Thoracic aorta (tissue), 2 donors: ENCODE data around the gene RHOU. TPM values are rescaled to one million over a fixed set of nuclear protein-coding genes. Genes with fewer than 3 reads are reported as not detected.
"Not testable (repeated sequence)": the region's sequence is repeated elsewhere in the genome, so short reads cannot be mapped to it uniquely, and the experiment has no call there.

ENCODE experiments used
- ATAC-seq: fragments of 150-250 bp; one replicate; pipeline ENCODE4 v1.8.0; 2017; ENCODE audit warnings: low read depth; ENCODE audit not compliant: insufficient number of reproducible peaks, low FRiP score
- DNase-seq: peaks from one replicate; pipeline ENCODE4 v3.0.0-alpha.2; 2020; ENCODE audit warnings: low spot score
- H3K27ac ChIP-seq, 2 donors: fragments of 200-600 bp; sonication (generic); 1 replicate in 1 of 2; 2 replicates in 1 of 2; pipeline ENCODE4 v1.5.1; 2016; ENCODE audit warnings: mild to moderate bottlenecking in 2 of 2, moderate library complexity in 2 of 2
- H3K27me3 ChIP-seq: fragments of 200-600 bp; sonication (generic); replicated peaks from 2 replicates; pipeline ENCODE4 v1.6.0; 2016; ENCODE audit warnings: mild to moderate bottlenecking; ENCODE audit not compliant: insufficient read depth
- H3K36me3 ChIP-seq: fragments of 200-600 bp; sonication (generic); one replicate; pipeline ENCODE4 v1.5.1; 2016
- H3K4me1 ChIP-seq, 2 donors: fragments of 200-600 bp; sonication (generic); 1 replicate in 1 of 2; 2 replicates in 1 of 2; pipeline versions ENCODE4 v1.5.1 to v1.6.0; 2016; ENCODE audit warnings: low read depth in 2 of 2, mild to moderate bottlenecking in 1 of 2; ENCODE audit not compliant: control insufficient read depth in 1 of 2
- H3K4me3 ChIP-seq: fragments of 200-600 bp; sonication (generic); 2 replicates; pipeline ENCODE4 v1.5.1; 2016; ENCODE audit warnings: mild to moderate bottlenecking
- H3K9me3 ChIP-seq: fragments of 200-600 bp; sonication (generic); 2 replicates; pipeline ENCODE4 v1.5.1; 2016
- CTCF ChIP-seq: fragments of 200-600 bp; sonication (generic); IDR thresholded peaks from one replicate; pipeline ENCODE4 v1.5.1; 2019; ENCODE audit warnings: antibody characterized with exemption
- total RNA-seq, 2 donors: library from RNA; depleted of rRNA; stranded (reverse); fragments of >200 nt; gene quantifications; one replicate each; pipeline versions ENCODE4 v1.1.0 to v1.2.3, GENCODE V29; 2016

Gene RHOU
- total RNA-seq = 10 to 100 TPM; 23.0 to 37.7 TPM

- Histone ChIP-seq H3K4me1 (peaks cover 14 to 35% of the 10 kb centered on the region in 2 donors), H3K9me3 (no peaks in the 10 kb centered on the region), H3K27ac (peak within 1 kb of the TSS; percentile 89 to 93), H3K36me3 (no peaks in the 10 kb centered on the region), H3K4me3 (peak within 1 kb of the TSS; percentile 95), H3K27me3 (no peaks in the 10 kb centered on the region)
- DNase-seq = no peak
- ATAC-seq = peak; percentile 52
- TF ChIP-seq CTCF = peak; percentile 75
Measured at GRCh38 chr1:228734881-228735801, at the start of gene RHOU. RHOU (plus strand) TSS chr1:228735479; CDS start chr1:228735743, 264 bp downstream.

GRCh38 chr1:228687587-228687986 is 47.7 kb upstream of the RHOU start:
- H3K4me3 ChIP-seq = no peak overlapping the region
- ATAC-seq (no peak), DNase-seq (no peak)
- H3K27me3 ChIP-seq = no peaks in the 10 kb centered on the region
- no peak for TF ChIP-seq CTCF
- peaks cover 5 to 14% of the 10 kb centered on the region in 2 donors for H3K4me1 ChIP-seq
- no peaks in the 10 kb centered on the region for H3K36me3 ChIP-seq
- no peaks in the 10 kb centered on the region for H3K9me3 ChIP-seq
- H3K27ac ChIP-seq = no peak overlapping the region

- Histone ChIP-seq H3K4me3 (no peak overlapping the region), H3K27ac (no peak overlapping the region), H3K4me1 (peaks cover 5 to 11% of the 10 kb centered on the region in 2 donors), H3K9me3 (no peaks in the 10 kb centered on the region), H3K36me3 (no peaks in the 10 kb centered on the region), H3K27me3 (no peaks in the 10 kb centered on the region)
- DNase-seq = no peak
- no peak for TF ChIP-seq CTCF
- ATAC-seq = no peak
Measured at GRCh38 chr1:228689255-228689654, 46.0 kb upstream of the RHOU start.

- ATAC-seq (no peak), DNase-seq (no peak)
- no peaks in the 10 kb centered on the region for H3K9me3 ChIP-seq
- no peak overlapping the region for H3K4me3 ChIP-seq
- no peak for TF ChIP-seq CTCF
- H3K27ac ChIP-seq = no peak overlapping the region
- H3K27me3 ChIP-seq = no peaks in the 10 kb centered on the region
- no peaks in the 10 kb centered on the region for H3K36me3 ChIP-seq
- H3K4me1 ChIP-seq = no peaks in the 10 kb centered on the region
Measured at GRCh38 chr1:228691211-228691610, 44.1 kb upstream of the RHOU start.

- DNase-seq (no peak), ATAC-seq (no peak)
- Histone ChIP-seq H3K4me3 (no peak overlapping the region), H3K27me3 (no peaks in the 10 kb centered on the region), H3K9me3 (no peaks in the 10 kb centered on the region), H3K4me1 (no peaks in the 10 kb centered on the region), H3K27ac (no peak overlapping the region), H3K36me3 (no peaks in the 10 kb centered on the region)
- TF ChIP-seq CTCF = peak; percentile 29
Measured at GRCh38 chr1:228691926-228692325, 43.4 kb upstream of the RHOU start.

- not testable (repeated sequence) for ATAC-seq, H3K9me3 ChIP-seq, H3K4me3 ChIP-seq, DNase-seq, H3K27ac ChIP-seq, H3K27me3 ChIP-seq, H3K4me1 ChIP-seq, H3K36me3 ChIP-seq
Measured at GRCh38 chr1:228694447-228694846, 40.8 kb upstream of the RHOU start.
